Adrenal gland (tissue), 12 donors: Measurements from ENCODE around the gene AGPAT3. TPM values are rescaled to one million over a fixed set of nuclear protein-coding genes. Genes with fewer than 3 reads are reported as not detected.

Experiments used
- DNase-seq, 7 donors: peaks; one replicate each; pipeline ENCODE4 v3.0.0-alpha.2; 2019 to 2020
- H3K27ac ChIP-seq, 5 donors: fragments of 200-600 bp; sonication (generic) in 4 of 5; 1 replicate in 3 of 5; 2 replicates in 2 of 5; pipeline versions ENCODE4 v1.5.1 to v1.8.0; 2016 to 2020; ENCODE audit warnings: mild to moderate bottlenecking in 1 of 5
- H3K27me3 ChIP-seq: fragments of 200-600 bp; 2 replicates; pipeline ENCODE4 v1.8.0; 2021
- H3K36me3 ChIP-seq, 2 donors: fragments of 200-600 bp; replicated peaks in 1 of 2; 1 replicate in 1 of 2; 2 replicates in 1 of 2; pipeline versions ENCODE4 v1.5.1 to v1.8.0; 2018 to 2022
- H3K4me1 ChIP-seq, 2 donors: fragments of 200-600 bp; replicated peaks in 1 of 2; 1 replicate in 1 of 2; 2 replicates in 1 of 2; pipeline versions ENCODE4 v1.5.1 to v1.8.0; 2018 to 2021
- H3K4me3 ChIP-seq, 4 donors: fragments of 200-600 bp; sonication (generic) in 3 of 4; one replicate each; pipeline ENCODE4 v1.5.1; 2016 to 2018
- H3K9me3 ChIP-seq, 3 donors: fragments of 200-600 bp; sonication (generic) in 1 of 3; replicated peaks in 1 of 3; 1 replicate in 2 of 3; 2 replicates in 1 of 3; pipeline versions ENCODE4 v1.5.1 to v1.8.0; 2016 to 2021
- CTCF ChIP-seq, 6 experiments: fragments of 450-650 bp in 4 of 6; fragments of 200-600 bp in 2 of 6; sonication (generic) in 1 of 6; IDR thresholded peaks; 1 replicate in 5 of 6; 2 replicates in 1 of 6; pipeline versions ENCODE4 v1.5.1 to v1.8.0; 2016 to 2021; ENCODE audit warnings: antibody characterized with exemption in 6 of 6, mild to moderate bottlenecking in 2 of 6, moderate library complexity in 1 of 6
- POLR2A ChIP-seq, 2 donors: fragments of 450-650 bp; IDR thresholded peaks; one replicate each; pipeline ENCODE4 v1.6.1; 2017; ENCODE audit warnings: antibody characterized with exemption in 2 of 2, mild to moderate bottlenecking in 2 of 2, moderate library complexity in 1 of 2
- WGBS, 4 donors: extraction: QIAGEN DNeasy Blood & Tissue Kit in 2 of 4; methylation state at CpG; one replicate each; pipeline versions ENCODE4 v1.1.5 to v1.1.7; 2013 to 2017; 5-methylcytosine and 5-hydroxymethylcytosine counted together
- intact Hi-C, 2 donors: fragments of 100-400 bp; cut with DNase I; formaldehyde crosslinking; loops; one replicate each; pipeline versions ENCODE4 v1.14.1 to v1.15.0; 2022 to 2023
- polyA plus RNA-seq, 3 donors: library from polyadenylated mRNA; stranded (reverse); fragments of 200-250 nt in 2 of 3; fragments of 350-450 nt in 1 of 3; fragmentation: Illumina TruSeq in 1 of 3; extraction: RNeasy Lipid Tissue Mini Kit (QIAGEN cat#74804) in 1 of 3; gene quantifications; one replicate each; pipeline ENCODE4 v1.2.3, GENCODE V29; 2013 to 2014
- total RNA-seq, 9 donors: library from RNA; depleted of rRNA in 4 of 9; stranded (reverse); fragments of >200 nt in 4 of 9; fragments of 120-200 nt in 1 of 9; fragmentation: NEBNext Ultra II Directional in 1 of 9; extraction: Animal tissue kit (Norgen Biotek cat#: 25700) in 1 of 9; gene quantifications; one replicate each; pipeline versions ENCODE4 v1.1.0 to v1.2.4, GENCODE V29; 2013 to 2023
- donor health status: healthy with polysubstance abuse.
- donor health status: Bipolar disorder and iron deficiency.
- donor health status: DM: yes; HTN: yes; CAD: no.
- donor health status: DM: no; HTN: no; CAD: no.
- donor health status: DM: no; HTN: no; CAD: no.
- donor health status: DM: yes; HTN: yes; CAD: no.

The AGPAT3 gene
- total and polyA plus RNA-seq, 12 donors = 25.3 to 88.9 (median 47.8) TPM

- TF ChIP-seq CTCF (IDR thresholded peaks at IDR 0.05) (no peak), POLR2A (IDR thresholded peaks at IDR 0.05) (no peak)
- DNase-seq = no peak
- Histone ChIP-seq H3K27me3 (no peaks in the 10 kb centered on the region), H3K9me3 (no peaks in the 10 kb centered on the region), H3K36me3 (no peaks in the 10 kb centered on the region), H3K4me3 (no peak overlapping the region), H3K27ac (no peak overlapping the region), H3K4me1 (peaks cover 0 to 5% of the 10 kb centered on the region in 2 donors)
- 70 to 81% (median 78%) methylated on average over 4 to 15 of the region's 15 CpGs for WGBS, 4 donors
- intact Hi-C loops = no loop called here
Observed at GRCh38 chr21:43935711-43936110, 70.7 kb downstream of the AGPAT3 start.

GRCh38 chr21:43936247-43936967 lies 71.4 kb downstream of the AGPAT3 start:
- H3K27ac ChIP-seq = peak overlapping the region in 1 of 5 donors; percentile 23
- TF ChIP-seq CTCF (IDR thresholded peaks at IDR 0.05) (no peak), POLR2A (IDR thresholded peaks at IDR 0.05) (no peak)
- intact Hi-C loops = no loop called here
- H3K27me3 ChIP-seq = no peaks in the 10 kb centered on the region
- DNase-seq = peak in 2 of 7 donors; percentile 35 to 39
- peaks cover 0 to 5% of the 10 kb centered on the region in 2 donors for H3K4me1 ChIP-seq
- 65 to 81% (median 74%) methylated on average over 13 to 25 of the region's 25 CpGs for WGBS, 4 donors
- H3K36me3 ChIP-seq = no peaks in the 10 kb centered on the region
- no peak overlapping the region for H3K4me3 ChIP-seq
- no peaks in the 10 kb centered on the region for H3K9me3 ChIP-seq

DNA sequence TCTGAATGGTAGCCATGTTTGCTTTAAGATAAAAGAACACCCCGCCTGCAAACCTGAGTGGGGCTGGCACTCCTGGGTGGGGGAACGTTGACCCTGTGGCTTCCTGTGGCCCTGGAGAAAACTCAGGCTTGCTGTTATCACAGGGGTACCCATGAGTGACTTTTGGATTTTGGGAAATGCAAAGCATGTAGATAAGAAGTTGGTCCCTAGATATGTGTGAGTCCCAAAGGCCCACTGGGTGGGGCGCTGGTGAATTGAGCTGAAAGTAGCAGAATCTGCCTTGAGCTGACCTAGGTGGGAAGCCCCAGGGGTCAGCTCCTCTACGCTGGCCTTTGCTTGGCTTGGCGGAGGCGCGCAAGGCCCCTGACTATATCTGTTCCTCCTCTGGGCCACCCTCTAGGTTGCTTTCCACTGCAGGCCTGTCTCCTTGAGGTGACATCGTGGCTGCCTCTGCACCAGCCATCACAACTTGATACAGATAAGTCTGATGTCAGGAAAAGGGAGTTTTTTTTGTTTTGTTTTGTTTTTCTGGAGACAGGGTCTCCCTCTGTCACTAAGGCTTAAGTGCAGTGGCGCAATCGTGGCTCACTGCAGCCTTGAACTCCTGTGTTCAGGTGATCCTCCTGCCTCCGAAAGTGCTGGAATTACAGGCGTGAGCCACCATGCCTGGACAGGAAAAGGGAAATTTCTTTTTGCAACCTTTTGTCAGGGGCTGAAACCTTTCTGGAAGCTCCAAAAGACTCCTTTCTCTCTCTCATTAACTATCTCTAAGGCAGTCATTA lies 72.2 kb downstream of the AGPAT3 start:
- Histone ChIP-seq H3K4me3 (no peak overlapping the region), H3K9me3 (no peaks in the 10 kb centered on the region), H3K4me1 (peaks cover 0 to 5% of the 10 kb centered on the region in 2 donors), H3K36me3 (no peaks in the 10 kb centered on the region), H3K27me3 (no peaks in the 10 kb centered on the region), H3K27ac (no peak overlapping the region)
- no peak for TF ChIP-seq POLR2A (IDR thresholded peaks at IDR 0.05)
- no peak for TF ChIP-seq CTCF (IDR thresholded peaks at IDR 0.05)
- intact Hi-C loops = no loop called here
- DNase-seq = no peak
- 87 to 96% (median 94%) methylated on average over 11 to 12 of the region's 12 CpGs for WGBS, 4 donors

DNA sequence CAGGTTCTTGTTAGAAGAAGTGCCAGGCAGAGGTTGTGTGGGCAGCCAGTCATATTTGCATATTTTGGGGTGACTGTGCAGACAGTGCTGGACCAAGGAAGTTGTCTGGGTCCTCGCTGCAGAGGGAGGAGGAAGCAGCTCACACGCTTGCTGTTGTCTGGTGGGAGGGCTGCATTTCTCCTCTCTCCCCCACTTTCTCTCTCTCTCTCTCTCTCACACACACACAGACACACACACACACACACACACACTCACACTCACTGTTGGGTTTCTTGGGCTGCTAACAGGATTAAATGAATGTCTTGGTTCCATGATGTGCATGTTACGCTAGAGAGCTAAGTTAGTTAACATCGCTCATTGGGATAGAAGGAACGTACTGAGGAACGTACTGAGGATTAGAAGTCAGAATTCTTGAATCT lies 72.9 kb downstream of the AGPAT3 start:
- intact Hi-C loops = no loop called here

More for the DNA sequence above, 72.9 kb downstream of the AGPAT3 start:
- H3K4me1 ChIP-seq = peaks cover 0 to 5% of the 10 kb centered on the region in 2 donors
- 82 to 94% (median 94%) methylated on average over 5 to 6 of the region's 6 CpGs for WGBS, 4 donors
- no peaks in the 10 kb centered on the region for H3K36me3 ChIP-seq
- no peaks in the 10 kb centered on the region for H3K9me3 ChIP-seq
- H3K27ac ChIP-seq = no peak overlapping the region
- no peak overlapping the region for H3K4me3 ChIP-seq
- DNase-seq = no peak
- TF ChIP-seq CTCF (IDR thresholded peaks at IDR 0.05) (no peak), POLR2A (IDR thresholded peaks at IDR 0.05) (no peak)
- H3K27me3 ChIP-seq = no peaks in the 10 kb centered on the region
